Right hindlimb (tissue), 1 donor: ENCODE measurements around the gene HCLS1.
"Not testable (repeated sequence)": the region's sequence is repeated elsewhere in the genome, so short reads cannot be mapped to it uniquely, and the experiment has no call there.

Source experiments
- DNase-seq: peaks from one replicate; pipeline ENCODE4 v3.0.0-alpha.2; 2018

Gene HCLS1

GRCh38 chr3:121660356-121661171, at the start of gene HCLS1:
Gene HCLS1, minus strand, starts transcription at chr3:121660903. Its CDS starts 2,556 bp downstream, at chr3:121658347.
- DNase-seq: no peak

- no peak for DNase-seq
Observed at GRCh38 chr3:121710347-121710746, 49.6 kb upstream of the HCLS1 start.

- DNase-seq: no peak
Observed at GRCh38 chr3:121707531-121708273, 47.0 kb upstream of the HCLS1 start.

GRCh38 chr3:121705541-121705940, 44.8 kb upstream of the HCLS1 start:
- DNase-seq: no peak

- no peak for DNase-seq
Observed at GRCh38 chr3:121703973-121704372, 43.3 kb upstream of the HCLS1 start.

GRCh38 chr3:121698901-121699300, 38.2 kb upstream of the HCLS1 start:
- peak; percentile 43 for DNase-seq

- no peak for DNase-seq
Observed at GRCh38 chr3:121698476-121698875, 37.8 kb upstream of the HCLS1 start.

- DNase-seq: no peak
Observed at GRCh38 chr3:121696186-121696585, 35.5 kb upstream of the HCLS1 start.

- no peak for DNase-seq
Observed at GRCh38 chr3:121692010-121692699, 31.5 kb upstream of the HCLS1 start.

- no peak for DNase-seq
Observed at GRCh38 chr3:121690777-121691405, 30.2 kb upstream of the HCLS1 start.

- not testable (repeated sequence) for DNase-seq
Observed at GRCh38 chr3:121688747-121689146, 28.0 kb upstream of the HCLS1 start.

GRCh38 chr3:121681792-121682191, 21.1 kb upstream of the HCLS1 start:
- DNase-seq: no peak

GRCh38 chr3:121677141-121677540, 16.4 kb upstream of the HCLS1 start:
- no peak for DNase-seq

GRCh38 chr3:121670676-121671075, 10.0 kb upstream of the HCLS1 start:
- DNase-seq: no peak

- no peak for DNase-seq
Observed at GRCh38 chr3:121667333-121667732, 6.6 kb upstream of the HCLS1 start.

GRCh38 chr3:121665488-121665887, 4.8 kb upstream of the HCLS1 start:
- no peak for DNase-seq

GRCh38 chr3:121663171-121663847, 2.6 kb upstream of the HCLS1 start:
- DNase-seq: no peak

GRCh38 chr3:121662742-121663141, 2.0 kb upstream of the HCLS1 start:
- no peak for DNase-seq

GRCh38 chr3:121661376-121661775, 673 bp upstream of the HCLS1 start:
- DNase-seq: no peak

- DNase-seq: no peak
Observed at GRCh38 chr3:121659586-121659985, 1.1 kb downstream of the HCLS1 start.

- no peak for DNase-seq
Observed at GRCh38 chr3:121658716-121659435, 1.8 kb downstream of the HCLS1 start.
